Epithelial cell of prostate (primary cell): Measurements from ENCODE around the gene CORT.
"Not testable (repeated sequence)": the region's sequence is repeated elsewhere in the genome, so short reads cannot be mapped to it uniquely, and the experiment has no call there.

Experiments
- DNase-seq: peaks from one replicate; pipeline ENCODE4 v3.0.0-alpha.2; 2011; ENCODE audit warnings: low read depth, low spot score
- H3K27ac ChIP-seq: fragments of 450-650 bp; 2 replicates; pipeline ENCODE4 v1.5.1; 2017; ENCODE audit warnings: mild to moderate bottlenecking

Gene CORT

GRCh38 chr1:10434590-10434989, 15.2 kb upstream of the CORT start:
- no peak overlapping the region for H3K27ac ChIP-seq
- no peak for DNase-seq

DNA sequence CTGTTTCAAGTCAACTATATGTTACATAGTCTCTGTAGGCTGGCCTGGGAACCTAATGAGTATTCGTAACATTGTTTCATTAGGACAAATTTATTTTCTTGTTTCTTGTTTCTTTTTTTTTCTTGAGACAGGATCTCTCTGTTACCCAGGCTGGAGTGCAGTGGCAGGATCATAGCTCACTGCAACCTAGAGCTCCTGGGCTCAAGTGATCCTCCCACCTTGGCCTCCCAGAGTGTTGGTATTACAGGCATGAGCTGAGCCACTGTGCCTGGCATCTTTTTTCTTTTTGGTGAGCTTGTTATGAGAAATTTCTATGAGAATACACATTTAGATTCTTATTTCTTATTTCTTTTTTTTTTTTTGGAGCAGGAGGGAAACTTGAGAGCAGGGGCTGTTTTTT, 12.8 kb upstream of the CORT start:
- DNase-seq, result no peak
- H3K27ac ChIP-seq, result no peak overlapping the region

- no peak overlapping the region for H3K27ac ChIP-seq
- DNase-seq, result no peak
These were observed 11.1 kb upstream of the CORT start for GRCh38 chr1:10438677-10439163.

DNA sequence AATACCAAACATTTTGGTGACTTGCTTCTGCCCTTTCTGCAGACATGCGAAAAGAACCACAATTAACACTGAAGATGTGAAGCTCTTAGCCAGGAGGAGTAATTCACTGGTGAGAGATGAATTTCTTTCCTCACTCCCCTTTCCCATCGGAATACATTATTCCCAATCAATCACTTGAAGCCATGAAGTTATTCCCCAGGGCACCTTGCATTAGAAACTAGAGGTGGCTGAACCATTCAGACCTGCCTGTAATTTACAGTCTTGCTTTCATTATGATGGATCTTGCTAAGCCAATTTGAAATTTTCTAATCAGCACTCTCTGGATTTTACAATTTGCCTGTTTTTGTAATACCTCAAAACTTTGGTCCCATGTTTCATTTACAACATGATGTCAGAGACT, 9.5 kb upstream of the CORT start:
- no peak for DNase-seq
- no peak overlapping the region for H3K27ac ChIP-seq

GRCh38 chr1:10440794-10441193, 9.0 kb upstream of the CORT start:
- DNase-seq, result no peak

DNA sequence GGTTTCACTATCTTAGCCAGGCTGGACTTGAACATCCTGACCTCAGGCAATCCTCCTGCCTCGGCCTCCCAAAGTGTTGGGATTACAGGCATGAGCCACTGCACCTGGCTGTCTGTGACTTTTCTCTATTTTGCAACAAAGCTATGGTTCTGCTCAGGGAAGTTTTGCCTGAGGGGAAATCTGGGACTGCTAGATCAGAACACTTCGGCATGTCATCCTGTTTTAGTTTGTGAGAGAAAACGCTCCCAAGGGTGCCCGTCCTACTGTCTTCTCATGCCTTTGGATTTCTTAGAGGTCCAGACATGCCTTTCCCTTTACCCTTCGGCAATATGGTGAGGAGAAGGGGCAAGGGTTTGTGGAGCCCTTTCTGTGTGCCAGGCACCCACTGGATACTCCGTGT, 5.6 kb upstream of the CORT start:
- no peak overlapping the region for H3K27ac ChIP-seq
- DNase-seq, result no peak

More at GRCh38 chr1:10440794-10441193, 9.0 kb upstream of the CORT start:
- H3K27ac ChIP-seq, result no peak overlapping the region

GRCh38 chr1:10444795-10445397, 4.9 kb upstream of the CORT start:
- no peak for DNase-seq
- no peak overlapping the region for H3K27ac ChIP-seq

DNA sequence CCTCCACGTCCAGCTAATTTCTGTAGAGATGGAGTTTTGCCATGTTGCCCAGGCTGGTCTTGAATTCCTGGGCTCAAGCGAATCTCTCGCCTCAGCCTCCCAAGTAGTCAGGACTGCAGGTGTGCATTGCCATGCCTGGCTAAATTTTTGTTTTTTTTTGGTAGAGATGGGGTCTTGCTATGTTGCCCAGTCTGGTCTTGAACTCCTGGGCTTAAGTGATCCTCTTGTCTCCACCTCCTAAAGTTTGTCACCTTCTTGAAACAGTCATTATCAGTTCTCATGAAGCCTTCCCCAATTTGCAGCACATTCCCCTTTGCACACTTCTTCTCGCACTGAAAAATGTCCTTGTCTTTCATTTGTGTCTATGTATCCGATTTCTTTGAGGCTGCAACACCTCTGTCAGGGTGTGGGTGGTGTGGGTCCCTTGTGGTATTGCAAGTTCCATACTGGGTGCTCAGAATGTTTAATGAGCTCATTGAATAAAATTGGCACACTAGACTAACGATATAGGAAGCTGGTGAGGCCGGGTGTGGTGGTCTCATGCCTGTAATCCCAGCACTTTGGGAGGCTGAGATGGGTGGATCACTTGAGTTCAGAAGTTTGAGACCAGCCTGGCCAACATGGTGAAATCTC, 2.9 kb upstream of the CORT start:
- no peak overlapping the region for H3K27ac ChIP-seq
- DNase-seq, result no peak

DNA sequence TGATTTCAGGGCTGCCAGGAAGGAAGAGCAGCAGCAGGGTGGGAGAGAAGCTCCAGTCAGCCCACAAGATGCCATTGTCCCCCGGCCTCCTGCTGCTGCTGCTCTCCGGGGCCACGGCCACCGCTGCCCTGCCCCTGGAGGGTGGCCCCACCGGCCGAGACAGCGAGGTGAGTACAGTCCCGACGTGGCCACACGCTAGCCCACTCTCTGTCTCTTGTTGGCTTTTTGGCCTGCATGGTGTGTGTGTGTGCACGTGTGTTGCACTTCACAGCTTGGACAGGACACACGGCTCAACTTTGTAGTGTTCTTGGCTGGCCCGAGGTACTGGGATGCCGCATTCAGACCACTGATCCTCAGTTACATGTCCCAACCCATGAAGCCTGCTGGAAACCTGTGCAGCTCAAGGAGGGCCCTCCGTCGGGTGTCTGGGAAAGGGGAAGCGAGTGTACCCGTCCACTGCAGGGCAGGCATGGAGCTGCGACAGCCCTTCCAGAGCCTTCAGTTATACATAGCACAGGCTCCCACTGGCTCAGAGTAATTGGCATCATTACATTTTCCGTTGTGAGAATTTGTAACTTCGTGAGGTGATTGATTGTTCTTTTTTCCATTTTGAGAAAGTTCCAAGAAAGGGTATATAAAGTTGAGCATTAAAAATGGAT, 454 bp downstream of the CORT start:
- no peak for DNase-seq

GRCh38 chr1:10450836-10451235, 1.0 kb downstream of the CORT start:
- no peak overlapping the region for H3K27ac ChIP-seq

More for the DNA sequence above, 454 bp downstream of the CORT start:
- H3K27ac ChIP-seq, result no peak overlapping the region

DNA sequence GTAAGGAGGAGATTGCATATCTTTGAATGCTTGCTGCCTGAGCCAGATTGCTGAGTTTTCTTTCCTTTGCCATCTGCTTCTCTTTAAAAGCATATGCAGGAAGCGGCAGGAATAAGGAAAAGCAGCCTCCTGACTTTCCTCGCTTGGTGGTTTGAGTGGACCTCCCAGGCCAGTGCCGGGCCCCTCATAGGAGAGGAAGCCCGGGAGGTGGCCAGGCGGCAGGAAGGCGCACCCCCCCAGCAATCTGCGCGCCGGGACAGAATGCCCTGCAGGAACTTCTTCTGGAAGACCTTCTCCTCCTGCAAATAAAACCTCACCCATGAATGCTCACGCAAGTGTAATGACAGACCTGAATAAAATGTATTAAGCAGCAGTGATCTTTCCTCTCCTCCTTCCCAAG, 1.5 kb downstream of the CORT start:
- H3K27ac ChIP-seq, result no peak overlapping the region
- DNase-seq, result no peak

More at GRCh38 chr1:10450836-10451235, 1.0 kb downstream of the CORT start:
- no peak for DNase-seq

- no peak for DNase-seq
- H3K27ac ChIP-seq, result peak overlapping the region; percentile 52
These were observed 6.2 kb downstream of the CORT start for GRCh38 chr1:10456048-10456447.

DNA sequence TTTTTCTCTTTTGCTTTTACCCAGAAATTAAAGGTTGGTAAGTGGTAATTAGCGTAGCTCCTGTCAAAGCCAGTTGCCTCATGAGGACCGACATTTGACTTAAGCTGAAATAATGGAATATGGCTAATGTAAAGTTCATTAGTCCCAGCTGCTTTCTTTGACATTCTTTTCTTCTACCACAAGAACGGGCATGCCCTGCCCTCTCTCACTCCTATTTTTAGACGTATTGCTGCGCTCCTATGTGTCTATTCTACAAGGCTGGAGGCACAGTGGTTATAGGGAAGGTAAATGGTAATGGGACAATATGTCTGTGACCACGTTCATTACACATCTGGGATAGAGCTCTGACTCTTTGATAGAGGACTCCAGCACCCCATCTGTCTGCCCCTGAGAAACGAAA, 6.8 kb downstream of the CORT start:
- DNase-seq, result no peak

GRCh38 chr1:10457462-10457861, 7.6 kb downstream of the CORT start:
- H3K27ac ChIP-seq, result peak overlapping the region; percentile 52
- not testable (repeated sequence) for DNase-seq

More for the DNA sequence above, 6.8 kb downstream of the CORT start:
- H3K27ac ChIP-seq, result peak overlapping the region; percentile 52

DNA sequence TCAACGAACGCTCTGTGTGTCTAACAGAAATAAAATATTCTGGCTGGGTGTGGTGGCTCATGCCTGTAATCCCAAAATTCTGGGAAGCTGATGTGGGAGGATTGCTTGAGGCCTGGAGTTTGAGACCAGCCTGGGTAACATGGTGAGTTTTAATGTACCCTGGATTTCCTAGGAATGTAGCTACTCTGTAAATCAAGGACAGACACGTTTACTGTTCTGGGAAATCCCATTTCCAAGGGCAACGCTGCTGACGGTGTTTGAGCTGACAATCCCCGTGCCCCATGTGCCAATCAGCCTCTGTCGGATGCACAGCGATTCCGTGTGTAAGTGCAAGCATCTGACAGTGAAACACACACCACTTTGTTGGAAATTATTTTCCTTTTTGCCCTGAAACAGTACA, 8.0 kb downstream of the CORT start:
- H3K27ac ChIP-seq, result peak overlapping the region; percentile 52
- DNase-seq, result no peak

DNA sequence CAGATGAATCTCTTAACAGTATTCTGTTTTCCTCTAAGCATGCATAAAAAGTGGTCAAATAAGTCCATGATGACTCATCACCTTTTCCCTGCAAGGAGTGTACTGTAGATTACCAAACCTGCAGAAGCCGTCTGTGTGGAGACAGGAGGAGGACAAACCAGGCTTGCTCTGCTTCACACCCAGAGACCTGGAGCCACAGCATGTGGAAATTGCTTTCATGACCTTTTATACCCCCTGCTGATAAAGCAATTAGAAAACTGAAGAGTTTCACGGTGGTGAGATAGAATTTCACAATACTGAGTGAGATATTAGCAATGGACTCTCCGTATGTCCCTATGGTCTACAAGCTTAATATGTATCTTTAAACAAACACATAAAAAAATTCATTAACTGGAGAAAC, 9.4 kb downstream of the CORT start:
- peak; percentile 61 for DNase-seq
- H3K27ac ChIP-seq, result peak overlapping the region; percentile 52

DNA sequence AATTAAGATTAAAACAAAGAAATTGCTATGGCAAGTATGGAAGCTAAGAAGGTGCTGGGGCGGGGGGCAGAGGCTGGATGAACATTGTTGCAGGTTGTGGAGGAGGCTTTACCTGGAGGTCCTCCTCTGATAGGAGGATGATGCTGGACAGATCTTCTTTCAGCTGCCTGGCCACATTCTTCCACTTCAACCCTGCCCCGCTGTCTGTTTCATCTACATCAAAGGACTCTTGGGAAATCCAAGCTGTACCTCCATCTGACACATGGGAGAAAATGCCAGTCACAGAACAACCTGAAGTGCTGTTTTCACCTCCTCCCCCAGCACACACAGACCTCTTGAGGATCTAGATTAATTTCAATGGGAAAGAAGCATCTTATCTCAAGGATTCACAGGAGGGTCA, 17.2 kb downstream of the CORT start:
- no peak for DNase-seq
- no peak overlapping the region for H3K27ac ChIP-seq

- DNase-seq, result no peak
These were observed 20.2 kb downstream of the CORT start for GRCh38 chr1:10470043-10470442.

DNA sequence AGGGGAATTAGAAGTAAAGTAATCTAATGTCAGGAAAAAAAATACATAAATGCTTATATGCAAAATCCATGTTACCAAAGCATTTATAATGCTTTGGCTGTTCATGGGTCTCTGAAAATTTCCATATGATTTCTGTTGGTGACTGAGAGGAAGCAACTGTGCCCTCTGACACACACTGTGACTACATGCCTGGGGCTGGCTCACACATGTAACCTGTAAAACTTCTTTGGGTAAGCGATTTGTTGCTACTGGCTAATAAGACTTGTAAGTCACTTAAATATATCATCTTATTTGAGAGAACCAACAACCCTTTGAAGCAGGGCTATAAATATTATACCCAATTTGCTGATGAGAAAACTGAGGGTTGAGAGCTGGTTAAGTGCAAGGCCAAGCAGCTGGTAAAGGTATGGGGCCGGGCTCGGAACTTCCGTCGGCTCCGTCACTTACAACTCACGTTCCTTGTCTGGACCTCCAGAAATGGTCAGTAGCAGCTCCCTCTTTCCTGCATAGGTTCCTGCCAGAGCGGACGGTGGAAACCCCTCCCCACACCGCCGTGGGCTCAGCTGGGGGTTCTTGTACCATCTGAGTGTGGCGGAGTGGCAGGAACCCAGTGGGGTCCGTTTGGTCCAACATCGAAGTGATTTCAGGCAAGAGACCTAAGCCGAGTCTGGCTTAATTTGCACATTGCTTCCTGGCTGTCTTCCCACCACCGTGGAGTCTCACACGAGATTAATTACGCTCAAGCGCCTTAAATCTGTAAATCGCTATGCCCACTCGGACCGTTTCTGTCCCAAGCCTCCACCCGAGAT, 21.8 kb downstream of the CORT start:
- H3K27ac ChIP-seq, result peak overlapping the region; percentile 54
- no peak for DNase-seq

More at GRCh38 chr1:10470043-10470442, 20.2 kb downstream of the CORT start:
- H3K27ac ChIP-seq, result no peak overlapping the region
